Measurements from ENCODE around the gene LAG3. TPM values are rescaled to one million over a fixed set of nuclear protein-coding genes. Genes with fewer than 3 reads are reported as not detected.
"Not testable (repeated sequence)": the region's sequence is repeated elsewhere in the genome, so short reads cannot be mapped to it uniquely, and the experiment has no call there.

LAG3 gene
- total RNA-seq, 4 donors from 2014 or later, result 0.52 to 1.1 TPM; not detected in 2

DNA sequence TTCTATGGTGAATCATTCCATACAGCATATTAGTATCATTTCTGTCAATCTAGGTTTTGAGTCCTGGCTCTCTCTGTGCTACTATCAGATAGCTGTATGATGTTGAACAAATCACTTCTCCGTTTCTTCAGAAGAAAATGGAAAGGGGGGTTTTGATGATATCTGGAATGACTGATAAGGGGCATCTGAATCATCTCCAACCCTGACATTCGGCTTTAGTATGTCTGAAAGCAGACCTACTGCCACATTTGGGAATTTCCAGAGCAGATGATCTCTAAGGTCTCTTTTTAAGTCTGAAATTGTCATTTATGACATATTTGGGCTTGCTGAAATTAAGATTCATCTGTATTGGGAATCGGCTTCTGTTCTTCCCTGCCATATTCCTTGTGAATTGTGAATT lies 29.5 kb upstream of the LAG3 start:
- no peak for DNase-seq (ENCODE audit: low spot score in 2 of 2)
- intact Hi-C loops (cut with DNase I; ENCODE audit: low total_unique reads), result no loop called here
- TF ChIP-seq, protein P1, sequence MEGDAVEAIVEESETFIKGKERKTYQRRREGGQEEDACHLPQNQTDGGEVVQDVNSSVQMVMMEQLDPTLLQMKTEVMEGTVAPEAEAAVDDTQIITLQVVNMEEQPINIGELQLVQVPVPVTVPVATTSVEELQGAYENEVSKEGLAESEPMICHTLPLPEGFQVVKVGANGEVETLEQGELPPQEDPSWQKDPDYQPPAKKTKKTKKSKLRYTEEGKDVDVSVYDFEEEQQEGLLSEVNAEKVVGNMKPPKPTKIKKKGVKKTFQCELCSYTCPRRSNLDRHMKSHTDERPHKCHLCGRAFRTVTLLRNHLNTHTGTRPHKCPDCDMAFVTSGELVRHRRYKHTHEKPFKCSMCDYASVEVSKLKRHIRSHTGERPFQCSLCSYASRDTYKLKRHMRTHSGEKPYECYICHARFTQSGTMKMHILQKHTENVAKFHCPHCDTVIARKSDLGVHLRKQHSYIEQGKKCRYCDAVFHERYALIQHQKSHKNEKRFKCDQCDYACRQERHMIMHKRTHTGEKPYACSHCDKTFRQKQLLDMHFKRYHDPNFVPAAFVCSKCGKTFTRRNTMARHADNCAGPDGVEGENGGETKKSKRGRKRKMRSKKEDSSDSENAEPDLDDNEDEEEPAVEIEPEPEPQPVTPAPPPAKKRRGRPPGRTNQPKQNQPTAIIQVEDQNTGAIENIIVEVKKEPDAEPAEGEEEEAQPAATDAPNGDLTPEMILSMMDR (IDR thresholded peaks at IDR 0.05), result no peak
- TF ChIP-seq POLR2A (IDR thresholded peaks at IDR 0.05), result no peak
- H3K4me3 ChIP-seq (ENCODE audit: low read depth, poor library complexity, severe bottlenecking), result no peak overlapping the region
- WGBS, 2 donors, result 60 to 72% methylated on average over 3 of the region's 3 CpGs

DNA sequence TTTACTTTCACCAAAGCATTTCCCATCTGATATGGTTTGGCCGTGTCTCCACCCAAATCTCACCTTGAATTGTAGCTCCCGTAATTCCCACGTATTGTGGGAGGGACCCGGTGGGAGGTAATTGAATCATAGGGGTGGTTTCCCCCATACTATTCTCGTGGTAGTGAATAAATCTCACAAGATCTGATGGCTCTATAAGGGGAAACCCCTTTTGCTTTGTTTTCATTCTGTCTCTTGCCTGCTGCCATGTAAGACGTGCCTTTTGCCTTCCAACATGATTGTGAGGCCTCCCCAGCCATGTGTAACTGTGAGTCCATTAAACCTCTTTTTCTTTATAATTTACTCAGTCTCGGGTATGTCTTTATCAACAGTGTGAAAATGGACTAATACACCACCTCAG lies 29.0 kb upstream of the LAG3 start:
- WGBS, 2 donors, result 57 to 59% methylated on average over 7 of the region's 7 CpGs
- H3K4me3 ChIP-seq (ENCODE audit: low read depth, poor library complexity, severe bottlenecking); DNase-seq (ENCODE audit: low spot score in 2 of 2); intact Hi-C loops (cut with DNase I; ENCODE audit: low total_unique reads): not testable (repeated sequence)

DNA sequence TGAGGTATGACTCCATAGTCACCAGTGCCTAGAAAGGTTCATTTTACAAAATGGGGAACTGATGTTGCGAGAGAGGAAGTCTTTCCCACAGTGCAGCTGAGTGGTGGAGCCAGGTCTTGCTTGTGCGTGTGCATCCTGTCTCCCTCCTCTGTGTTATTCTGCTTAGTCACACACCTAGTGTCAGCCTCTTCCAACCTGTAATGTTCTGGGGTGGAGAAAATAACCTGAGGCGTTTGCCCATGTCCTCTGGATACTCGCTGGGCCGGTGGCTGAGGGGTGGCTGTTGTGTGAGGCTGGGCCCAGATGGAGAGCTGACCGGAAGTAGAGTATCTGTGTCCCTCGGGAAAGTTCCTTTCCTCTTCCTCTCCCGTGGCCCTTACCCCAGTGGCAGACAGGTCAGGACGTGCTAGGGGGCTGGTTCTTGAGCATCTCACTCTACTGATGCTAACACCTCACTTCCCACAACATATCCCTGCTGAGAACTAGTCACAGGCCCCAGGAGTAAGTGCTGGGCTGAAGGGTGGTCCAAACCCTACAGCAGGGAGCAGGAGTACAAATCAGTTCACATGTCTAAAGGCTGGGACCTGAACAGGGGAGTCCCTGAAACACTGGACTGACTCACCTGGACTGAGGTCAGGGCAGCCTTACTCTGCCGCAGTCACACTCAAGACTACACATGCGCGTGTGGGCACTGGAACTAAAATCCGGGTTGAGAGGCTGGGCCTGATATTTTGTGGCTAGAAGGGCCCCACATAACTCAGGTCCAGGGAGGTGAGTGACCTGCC lies 26.4 kb upstream of the LAG3 start:
- no peak overlapping the region for H3K4me3 ChIP-seq (ENCODE audit: low read depth, poor library complexity, severe bottlenecking)
- intact Hi-C loops (cut with DNase I; ENCODE audit: low total_unique reads), result no loop called here
- DNase-seq (ENCODE audit: low spot score in 2 of 2), result no peak
- no peak for TF ChIP-seq POLR2A (IDR thresholded peaks at IDR 0.05)
- TF ChIP-seq, protein P1 (IDR thresholded peaks at IDR 0.05), result no peak
- WGBS, 2 donors, result 46 to 66% methylated on average over 13 of the region's 13 CpGs

DNA sequence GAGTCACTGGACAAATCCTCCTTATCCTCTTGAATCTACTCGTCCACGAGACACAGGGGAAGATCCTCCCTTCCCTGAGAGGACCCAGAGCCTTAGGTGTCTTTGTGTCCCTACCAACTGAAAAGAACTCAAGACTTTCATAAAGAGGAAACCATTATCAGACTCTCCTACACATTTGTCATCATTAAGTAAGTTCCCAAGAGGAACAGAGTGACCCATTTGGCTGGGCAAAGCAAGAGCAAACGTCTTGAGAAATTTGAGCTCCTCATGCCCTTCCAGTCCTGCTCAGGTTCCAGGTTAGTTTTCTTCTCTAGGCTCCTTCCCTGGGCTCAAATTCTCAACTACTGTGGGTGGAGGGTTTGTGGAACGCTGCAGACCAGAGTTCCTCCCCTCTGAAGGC lies 25.1 kb upstream of the LAG3 start:
- TF ChIP-seq, protein P1 (IDR thresholded peaks at IDR 0.05), result no peak
- TF ChIP-seq POLR2A (IDR thresholded peaks at IDR 0.05), result no peak
- intact Hi-C loops (cut with DNase I; ENCODE audit: low total_unique reads), result no loop called here
- WGBS, 2 donors, result 69 to 73% methylated on average over 4 of the region's 4 CpGs
- no peak overlapping the region for H3K4me3 ChIP-seq (ENCODE audit: low read depth, poor library complexity, severe bottlenecking)
- no peak for DNase-seq (ENCODE audit: low spot score in 2 of 2)

DNA sequence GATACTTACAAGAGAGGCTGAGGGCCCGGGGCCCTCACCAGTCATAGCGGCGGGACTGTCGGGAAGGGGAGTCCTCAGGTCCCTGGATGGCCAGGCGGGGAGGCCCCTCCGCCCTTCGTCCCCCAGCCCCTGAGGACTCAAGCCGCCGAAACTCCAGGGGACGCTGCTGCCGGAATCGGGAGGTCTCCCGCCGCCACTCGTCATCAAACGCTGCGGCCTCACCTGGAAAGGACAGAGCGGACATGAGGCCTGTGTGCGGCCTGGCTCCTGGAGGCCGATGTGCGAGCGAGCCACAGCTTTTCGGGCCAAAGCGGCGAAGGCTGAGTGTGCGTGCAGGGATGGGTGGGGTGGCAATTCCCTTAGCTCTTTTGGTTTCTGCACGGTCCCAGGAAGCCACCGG lies 23.6 kb upstream of the LAG3 start:
- 93 to 95% methylated on average over 28 of the region's 28 CpGs for WGBS, 2 donors
- no peak overlapping the region for H3K4me3 ChIP-seq (ENCODE audit: low read depth, poor library complexity, severe bottlenecking)
- intact Hi-C loops (cut with DNase I; ENCODE audit: low total_unique reads), result no loop called here
- no peak for DNase-seq (ENCODE audit: low spot score in 2 of 2)
- TF ChIP-seq, protein P1 (IDR thresholded peaks at IDR 0.05), result no peak
- no peak for TF ChIP-seq POLR2A (IDR thresholded peaks at IDR 0.05)

DNA sequence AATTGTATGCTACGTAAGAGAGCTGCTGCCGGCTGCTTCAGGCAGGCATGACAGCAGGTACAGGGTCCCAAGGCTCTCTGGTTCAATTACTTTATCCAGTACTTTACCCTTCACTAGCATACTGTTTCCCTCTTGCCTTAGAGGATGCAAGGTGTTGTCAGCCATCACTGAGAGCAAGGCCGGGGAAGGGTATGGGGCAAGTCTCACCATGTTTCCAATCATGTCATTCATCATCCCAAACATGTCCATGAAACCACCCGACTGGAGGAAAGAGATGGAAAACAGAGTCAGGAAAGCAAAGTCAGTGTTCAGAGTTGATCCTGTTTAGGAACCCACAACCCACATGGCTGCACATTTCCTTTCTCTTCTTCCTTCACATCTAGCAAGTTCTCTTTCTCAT lies 21.8 kb upstream of the LAG3 start:
- 68 to 72% methylated on average over 4 of the region's 4 CpGs for WGBS, 2 donors
- intact Hi-C loops (cut with DNase I; ENCODE audit: low total_unique reads), result no loop called here
- no peak overlapping the region for H3K4me3 ChIP-seq (ENCODE audit: low read depth, poor library complexity, severe bottlenecking)
- DNase-seq (ENCODE audit: low spot score in 2 of 2), result no peak
- TF ChIP-seq, protein P1 (IDR thresholded peaks at IDR 0.05), result no peak
- no peak for TF ChIP-seq POLR2A (IDR thresholded peaks at IDR 0.05)

All from lower leg skin (tissue), 4 donors.